ENCODE results near the gene BRAP. TPM values are rescaled to one million over a fixed set of nuclear protein-coding genes. Genes with fewer than 3 reads are reported as not detected.

The BRAP gene
- polyA plus RNA-seq, 1 donor (not counting 4 experiments of a cell fraction or from before 2014, with no cell fraction given), result 19.5 TPM

- H3K9me1 ChIP-seq (ENCODE audit: control insufficient read depth, extremely low read depth, insufficient read depth, low read length), result no peaks in the 10 kb centered on the region
- H3K4me2 ChIP-seq (ENCODE audit: control insufficient read depth, extremely low read depth, insufficient read depth, low read depth, low read length), result no peak overlapping the region
- DNase-seq (ENCODE audit: low read depth, low spot score), result no peak
- H3K4me3 ChIP-seq (ENCODE audit: control insufficient read depth in 2 of 3, extremely low read depth in 1 of 3, insufficient read depth in 2 of 3, low read depth in 1 of 3, low read length in 3 of 3), result no peak overlapping the region
- H4K20me1 ChIP-seq (ENCODE audit: control insufficient read depth, extremely low read depth, insufficient read depth, low read length), result no peaks in the 10 kb centered on the region
- no peaks in the 10 kb centered on the region for H3K27me3 ChIP-seq (ENCODE audit: control insufficient read depth, extremely low read depth, insufficient read depth, low read length)
- TF ChIP-seq EZH2 (IDR thresholded peaks at IDR 0.05; ENCODE audit: low read length), result no peak
- no peak for TF ChIP-seq CTCF (optimal IDR thresholded peaks at IDR 0.05 in 1 of 3, IDR thresholded peaks at IDR 0.05 in 1 of 3, conservative IDR thresholded peaks at IDR 0.05 in 1 of 3; ENCODE audit: extremely low read depth in 1 of 3, insufficient read depth in 2 of 3, low read length in 3 of 3)
- H3K4me1 ChIP-seq (ENCODE audit: control insufficient read depth, extremely low read depth, insufficient read depth, low read length), result no peaks in the 10 kb centered on the region
- no peaks in the 10 kb centered on the region for H3K9me3 ChIP-seq (ENCODE audit: control insufficient read depth, low read depth, low read length)
- no peak for FAIRE-seq
- H3K36me3 ChIP-seq (ENCODE audit: control insufficient read depth in 2 of 2, extremely low read depth in 1 of 2, insufficient read depth in 2 of 2, low read length in 2 of 2), result peaks cover 7 to 11% of the 10 kb centered on the region in 2 experiments
- no peak overlapping the region for H3K27ac ChIP-seq (ENCODE audit: control insufficient read depth, insufficient read depth, low read length)
- H3K79me2 ChIP-seq (ENCODE audit: control insufficient read depth, insufficient read depth, low read length), result no peaks in the 10 kb centered on the region
- H2AFZ ChIP-seq (ENCODE audit: control insufficient read depth, low read length), result no peak overlapping the region
- dilution Hi-C loops (cut with MboI; ENCODE audit: extremely low pct_ligation_motif_present, low sequenced_read_pairs), result no loop called here
- no peak overlapping the region for H3K9ac ChIP-seq (ENCODE audit: control insufficient read depth, extremely low read depth, insufficient read depth, low read length)
These were observed 8.1 kb upstream of the BRAP start for GRCh38 chr12:111693818-111694217.

- Histone ChIP-seq H3K27ac (ENCODE audit: control insufficient read depth, insufficient read depth, low read length) (no peak overlapping the region), H2AFZ (ENCODE audit: control insufficient read depth, low read length) (no peak overlapping the region), H3K4me1 (ENCODE audit: control insufficient read depth, extremely low read depth, insufficient read depth, low read length) (no peaks in the 10 kb centered on the region), H3K9me1 (ENCODE audit: control insufficient read depth, extremely low read depth, insufficient read depth, low read length) (no peaks in the 10 kb centered on the region), H3K79me2 (ENCODE audit: control insufficient read depth, insufficient read depth, low read length) (no peaks in the 10 kb centered on the region), H4K20me1 (ENCODE audit: control insufficient read depth, extremely low read depth, insufficient read depth, low read length) (no peaks in the 10 kb centered on the region), H3K4me3 (ENCODE audit: control insufficient read depth in 2 of 3, extremely low read depth in 1 of 3, insufficient read depth in 2 of 3, low read depth in 1 of 3, low read length in 3 of 3) (no peak overlapping the region), H3K36me3 (ENCODE audit: control insufficient read depth in 2 of 2, extremely low read depth in 1 of 2, insufficient read depth in 2 of 2, low read length in 2 of 2) (peaks cover 7 to 11% of the 10 kb centered on the region in 2 experiments), H3K9ac (ENCODE audit: control insufficient read depth, extremely low read depth, insufficient read depth, low read length) (no peak overlapping the region), H3K9me3 (ENCODE audit: control insufficient read depth, low read depth, low read length) (no peaks in the 10 kb centered on the region), H3K4me2 (ENCODE audit: control insufficient read depth, extremely low read depth, insufficient read depth, low read depth, low read length) (no peak overlapping the region), H3K27me3 (ENCODE audit: control insufficient read depth, extremely low read depth, insufficient read depth, low read length) (no peaks in the 10 kb centered on the region)
- FAIRE-seq (no peak), DNase-seq (ENCODE audit: low read depth, low spot score) (no peak)
- dilution Hi-C loops (cut with MboI; ENCODE audit: extremely low pct_ligation_motif_present, low sequenced_read_pairs), result no loop called here
- no peak for TF ChIP-seq EZH2 (IDR thresholded peaks at IDR 0.05; ENCODE audit: low read length)
- TF ChIP-seq CTCF (optimal IDR thresholded peaks at IDR 0.05 in 1 of 3, IDR thresholded peaks at IDR 0.05 in 1 of 3, conservative IDR thresholded peaks at IDR 0.05 in 1 of 3; ENCODE audit: extremely low read depth in 1 of 3, insufficient read depth in 2 of 3, low read length in 3 of 3), result peak in 2 of 3 experiments; percentile 19 to 32
These were observed 6.9 kb upstream of the BRAP start for GRCh38 chr12:111692575-111693210.

Measured in keratinocyte (primary cell).